HepG2 (cell line): Measurements from ENCODE around the gene C11orf54. TPM values are rescaled to one million over a fixed set of nuclear protein-coding genes. Genes with fewer than 3 reads are reported as not detected.
A peak's percentile ranks its signal among the peaks of the same experiment; 100 is the strongest.

Experiments used
- ATAC-seq: fragments of 200-7000 bp; cut with Tn5 transposase; 3 replicates; pipeline ENCODE4 v1.9.1; 2020; ENCODE audit warnings: mild to moderate bottlenecking, moderate library complexity
- BruUV-seq: library from RNA; stranded (reverse); fragments of 400-500 nt; replicated peaks from 2 replicates; lab custom pipeline; 2021; lab: Mats Ljungman, UMichigan
- CTCF ChIA-PET: fragments of 300-600 bp; formaldehyde crosslinking; extraction: SDS; loops from one replicate; lab custom pipeline; 2021; ENCODE audit warnings: low total read pairs, inconsistent platforms, low intra/inter-chr PET ratio; lab: Yijun Ruan, JAX
- POLR2A ChIA-PET: fragments of 350-600 bp; sonication (Branson Sonifier 250); formaldehyde crosslinking; loops from one replicate; lab custom pipeline; 2020; ENCODE audit warnings: antibody characterized with exemption, inconsistent platforms; lab: Yijun Ruan, JAX
- DNase-seq: peaks from one replicate; pipeline ENCODE4 v3.0.0-alpha.2; 2015; ENCODE audit warnings: low spot score
- FAIRE-seq: peaks from 3 replicates; lab custom pipeline; 2011; peaks lifted over from hg19 to GRCh38; lab: Jason Lieb, UNC
- H2AFZ ChIP-seq: one replicate; pipeline ENCODE4 v1.6.1; 2011; ENCODE audit warnings: low read length, inconsistent platforms
- H3K27ac ChIP-seq: fragments of 300-600 bp; 3 replicates; pipeline ENCODE4 v1.8.0; 2011; ENCODE audit warnings: mixed run types, mild to moderate bottlenecking, mixed read lengths, low read length, inconsistent platforms; ENCODE audit not compliant: insufficient read depth; ENCODE audit errors: extremely low read length
- H3K27me3 ChIP-seq, 2 experiments: fragments of 200-600 bp in 1 of 2; 2 replicates in 1 of 2; 3 replicates in 1 of 2; pipeline versions ENCODE4 v1.6.0 to v1.8.0; 2011; ENCODE audit warnings: low read length in 2 of 2, mild to moderate bottlenecking in 2 of 2, moderate library complexity in 2 of 2, inconsistent platforms in 1 of 2; ENCODE audit not compliant: insufficient read depth in 2 of 2, control insufficient read depth in 1 of 2
- H3K36me3 ChIP-seq, 2 experiments: fragments of 200-600 bp in 1 of 2; replicated peaks in 1 of 2; 2 replicates in 1 of 2; 3 replicates in 1 of 2; pipeline versions ENCODE4 v1.5.1 to v1.8.0; 2011; ENCODE audit warnings: low read length in 2 of 2, inconsistent platforms in 1 of 2; ENCODE audit not compliant: insufficient read depth in 2 of 2, control insufficient read depth in 1 of 2
- H3K4me1 ChIP-seq: 2 replicates; pipeline ENCODE4 v1.5.1; 2012; ENCODE audit warnings: low read length, inconsistent platforms; ENCODE audit not compliant: insufficient read depth
- H3K4me2 ChIP-seq: 2 replicates; pipeline ENCODE4 v1.6.0; 2011; ENCODE audit warnings: low read depth, low read length, inconsistent platforms
- H3K4me3 ChIP-seq, 3 experiments: fragments of 200-600 bp in 1 of 3; sonication (generic), shearing (Covaris generic) in 1 of 3; replicated peaks in 1 of 3; 2 replicates each; pipeline ENCODE4 v1.5.1; 2011 to 2016; ENCODE audit warnings: low read length in 3 of 3, inconsistent platforms in 2 of 3, low read depth in 2 of 3, mild to moderate bottlenecking in 2 of 3, control low read depth in 1 of 3, mixed read lengths in 1 of 3; ENCODE audit not compliant: insufficient read depth in 1 of 3
- H3K79me2 ChIP-seq: one replicate; pipeline ENCODE4 v1.6.1; 2011; ENCODE audit warnings: low read length, inconsistent platforms; ENCODE audit not compliant: insufficient read depth
- H3K9ac ChIP-seq: 2 replicates; pipeline ENCODE4 v1.6.0; 2011; ENCODE audit warnings: mild to moderate bottlenecking, low read depth, low read length, inconsistent platforms; ENCODE audit not compliant: insufficient read depth
- H3K9me3 ChIP-seq: 2 replicates; pipeline ENCODE4 v1.5.1; 2012; ENCODE audit warnings: mild to moderate bottlenecking, low read length
- H4K20me1 ChIP-seq: 2 replicates; pipeline ENCODE4 v1.6.0; 2011; ENCODE audit warnings: inconsistent platforms, mild to moderate bottlenecking, low read length, moderate library complexity; ENCODE audit not compliant: insufficient read depth
- AGO2 ChIP-seq: fragments of 200-400 bp; formaldehyde crosslinking; optimal IDR thresholded peaks from 2 replicates; pipeline ENCODE3; 2017; ENCODE audit warnings: mild to moderate bottlenecking, low read depth, low read length, moderate library complexity
- ARID3A ChIP-seq: IDR thresholded peaks from 2 replicates; pipeline ENCODE4 v1.6.1; 2012; ENCODE audit warnings: low read depth, low read length, improper control_type of control experiment
- ATAD3A ChIP-seq: sonication (generic); formaldehyde crosslinking; IDR thresholded peaks from 2 replicates; pipeline ENCODE4 v1.4.0; 2020; ENCODE audit warnings: missing genetic modification reagents
- FOXK2 ChIP-seq: fragments of 450-650 bp; IDR thresholded peaks from 2 replicates; pipeline ENCODE4 v1.6.1; 2016
- HOXD1 ChIP-seq: sonication (generic); formaldehyde crosslinking; IDR thresholded peaks from 2 replicates; pipeline ENCODE4 v1.5.0; 2020; ENCODE audit warnings: missing genetic modification reagents
- MATR3 ChIP-seq: sonication (generic); formaldehyde crosslinking; IDR thresholded peaks from 2 replicates; pipeline ENCODE4 v1.4.0; 2020; ENCODE audit warnings: missing genetic modification reagents
- POLR2A ChIP-seq, 2 experiments: IDR thresholded peaks; 2 replicates each; pipeline ENCODE4 v1.6.1; 2011; ENCODE audit warnings: low read depth in 2 of 2, low read length in 2 of 2, mild to moderate bottlenecking in 1 of 2, moderate library complexity in 1 of 2; ENCODE audit not compliant: insufficient read depth in 1 of 2
- POLR2AphosphoS2 ChIP-seq: IDR thresholded peaks from 2 replicates; pipeline ENCODE4 v1.6.1; 2011; ENCODE audit warnings: low read depth, low read length, improper control_type of control experiment
- POLR2AphosphoS5 ChIP-seq: IDR thresholded peaks from 2 replicates; pipeline ENCODE4 v1.6.1; 2012; ENCODE audit warnings: low read depth, low read length
- POLR2G ChIP-seq: fragments of 200-400 bp; formaldehyde crosslinking; IDR thresholded peaks from 2 replicates; pipeline ENCODE4 v1.6.1; 2018; ENCODE audit warnings: mild to moderate bottlenecking, low read depth, low read length, moderate library complexity
- RAD21 ChIP-seq: fragments of 450-650 bp; formaldehyde crosslinking; IDR thresholded peaks from 2 replicates; pipeline ENCODE4 v1.5.0; 2020; ENCODE audit warnings: mild to moderate bottlenecking
- RBFOX2 ChIP-seq: fragments of 200-400 bp; formaldehyde crosslinking; IDR thresholded peaks from 2 replicates; pipeline ENCODE4 v1.6.1; 2017; ENCODE audit warnings: low read depth, mild to moderate bottlenecking, low read length
- RBM22 ChIP-seq: fragments of 200-400 bp; formaldehyde crosslinking; optimal IDR thresholded peaks from 2 replicates; pipeline ENCODE3; 2017; ENCODE audit warnings: mild to moderate bottlenecking, low read length, moderate library complexity
- RXRA ChIP-seq: sonication (generic); formaldehyde crosslinking; IDR thresholded peaks from 2 replicates; pipeline ENCODE4 v1.5.1; 2020; ENCODE audit warnings: missing genetic modification reagents
- SKI ChIP-seq: fragments of 450-650 bp; IDR thresholded peaks from one replicate; pipeline ENCODE4 v1.6.1; 2018; ENCODE audit warnings: mild to moderate bottlenecking; ENCODE audit not compliant: partially characterized antibody
- ZC3H4 ChIP-seq: sonication (generic); formaldehyde crosslinking; IDR thresholded peaks from 2 replicates; pipeline ENCODE4 v1.4.0; 2020; ENCODE audit warnings: missing genetic modification reagents, borderline replicate concordance
- ZNF850 ChIP-seq: sonication (generic); formaldehyde crosslinking; conservative IDR thresholded peaks from 2 replicates; pipeline ENCODE4 v1.9.0; 2021; ENCODE audit warnings: mild to moderate bottlenecking, missing genetic modification reagents
- WGBS: methylation state at CpG from one replicate; pipeline ENCODE4 v1.1.6; 2017; ENCODE audit warnings: low lambda C conversion rate; 5-methylcytosine and 5-hydroxymethylcytosine counted together
- in situ Hi-C: cut with HindIII; loops from 2 replicates; pipeline ENCODE4 v1.10.0; 2017; ENCODE audit warnings: low pct_unique_long_range_greater_than_20kb; ENCODE audit not compliant: extremely low pct_ligation_motif_present
- intact Hi-C: fragments of 100-400 bp; cut with micrococcal nuclease; formaldehyde crosslinking; loops from one replicate; pipeline ENCODE4 v1.10.0; 2022; ENCODE audit not compliant: unreplicated experiment
- polyA plus RNA-seq, 8 experiments: library from polyadenylated mRNA; depleted of rRNA in 3 of 8; stranded (reverse) in 7 of 8; unstranded in 1 of 8; fragments of >200 nt; fragmentation: Illumina TruSeq in 4 of 8; extraction: Trizol in 4 of 8; gene quantifications; 2 replicates each; pipeline versions ENCODE4 v1.2.1 to v1.2.3, GENCODE V29; 2011 to 2016; ENCODE audit warnings: low read depth in 4 of 8, missing spikeins in 1 of 8, mixed read lengths in 1 of 8; ENCODE audit not compliant: insufficient read depth in 1 of 8
- total RNA-seq, 5 experiments: library from RNA; depleted of rRNA; stranded (reverse); fragments of >200 nt; fragmentation: Illumina TruSeq; extraction: Trizol; gene quantifications; 2 replicates each; pipeline ENCODE4 v1.2.3, GENCODE V29; 2016; ENCODE audit warnings: low read depth in 1 of 5
- TF ChIP-seq, protein P1 (sequence below): sonication (generic); formaldehyde crosslinking; IDR thresholded peaks from 2 replicates; pipeline ENCODE4 v1.8.0; 2022; ENCODE audit warnings: missing genetic modification reagents, mild to moderate bottlenecking, borderline replicate concordance
- TF ChIP-seq, protein P2 (sequence below): sonication (generic); formaldehyde crosslinking; IDR thresholded peaks from 2 replicates; pipeline ENCODE4 v1.5.0; 2020; ENCODE audit warnings: mild to moderate bottlenecking, low read depth, missing genetic modification reagents, borderline replicate concordance

The C11orf54 gene
- total and polyA plus RNA-seq, 2 of the 13 experiments (the other 11 are each of a cell fraction or from before 2014, with no cell fraction given), result 42.7 to 50.1 TPM

- intact Hi-C loops, result no loop called here
- peaks cover 54% of the 10 kb centered on the region for H3K79me2 ChIP-seq
- peaks cover 13 to 82% of the 10 kb centered on the region in 2 experiments for H3K36me3 ChIP-seq
- H3K4me1 ChIP-seq, result peaks cover 69% of the 10 kb centered on the region
- no peaks in the 10 kb centered on the region for H3K27me3 ChIP-seq
- DNase-seq (no peak), ATAC-seq (peak; percentile 32), FAIRE-seq (no peak)
- H3K4me3 ChIP-seq, result peak overlapping the region in 1 of 3 experiments; percentile 0; a peak in 1 of 6 replicates
- no TSS peak for BruUV-seq
- no peak overlapping the region for H3K27ac ChIP-seq
- TF ChIP-seq AGO2 (peak; percentile 55), FOXK2 (no peak), POLR2A (IDR thresholded peaks at IDR 0.05; ENCODE audit: insufficient read depth in 1 of 2, low read depth in 2 of 2, low read length in 2 of 2) (peak in 1 of 2 experiments; percentile 48; a peak in 3 of 4 replicates), POLR2AphosphoS5 (peak; percentile 50), POLR2G (peak; percentile 71), HOXD1 (CRISPR knock-in tag) (no peak), RXRA (CRISPR knock-in tag) (no peak), ARID3A (no peak), RBM22 (peak; percentile 55), POLR2AphosphoS2 (peak; percentile 49; the same call in 1 of the 2 replicates), RBFOX2 (peak; percentile 72), MATR3 (CRISPR knock-in tag) (no peak), SKI (no peak), RAD21 (CRISPR knock-in tag) (peak; percentile 12; the same call in 1 of the 2 replicates), ATAD3A (no peak), ZNF850 (no peak), ZC3H4 (0 out of 2 replicates have a peak, but pooled peaks have one; percentile 52)
- TF ChIP-seq, protein P1, sequence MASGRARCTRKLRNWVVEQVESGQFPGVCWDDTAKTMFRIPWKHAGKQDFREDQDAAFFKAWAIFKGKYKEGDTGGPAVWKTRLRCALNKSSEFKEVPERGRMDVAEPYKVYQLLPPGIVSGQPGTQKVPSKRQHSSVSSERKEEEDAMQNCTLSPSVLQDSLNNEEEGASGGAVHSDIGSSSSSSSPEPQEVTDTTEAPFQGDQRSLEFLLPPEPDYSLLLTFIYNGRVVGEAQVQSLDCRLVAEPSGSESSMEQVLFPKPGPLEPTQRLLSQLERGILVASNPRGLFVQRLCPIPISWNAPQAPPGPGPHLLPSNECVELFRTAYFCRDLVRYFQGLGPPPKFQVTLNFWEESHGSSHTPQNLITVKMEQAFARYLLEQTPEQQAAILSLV (CRISPR knock-in tag), result no peak
- TF ChIP-seq, protein P2, sequence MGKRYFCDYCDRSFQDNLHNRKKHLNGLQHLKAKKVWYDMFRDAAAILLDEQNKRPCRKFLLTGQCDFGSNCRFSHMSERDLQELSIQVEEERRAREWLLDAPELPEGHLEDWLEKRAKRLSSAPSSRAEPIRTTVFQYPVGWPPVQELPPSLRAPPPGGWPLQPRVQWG (CRISPR knock-in tag), result no peak
- WGBS, result 96% methylated on average over 1 of the region's 1 CpG
- in situ Hi-C loops, result no loop called here
- no peak overlapping the region for H2AFZ ChIP-seq
- ChIA-PET CTCF (no interaction called here), POLR2A (no interaction called here)
- no peak overlapping the region for H3K9ac ChIP-seq
- no peaks in the 10 kb centered on the region for H3K9me3 ChIP-seq
- peak overlapping the region; percentile 93 for H3K4me2 ChIP-seq
- H4K20me1 ChIP-seq, result peaks cover 89% of the 10 kb centered on the region
Measured at GRCh38 chr11:93734427-93735222, 6.8 kb upstream of the C11orf54 start.
